NT2/D1 (cell line): Measurements from ENCODE around the gene TMEM52.

Source experiments
- SUZ12 ChIP-seq: IDR thresholded peaks from 2 replicates; pipeline ENCODE4 v1.6.1; 2011; ENCODE audit not compliant: insufficient read length, insufficient read depth; ENCODE audit errors: extremely low read depth
- YY1 ChIP-seq: IDR thresholded peaks from 2 replicates; pipeline ENCODE4 v1.6.1; 2011; ENCODE audit not compliant: insufficient read length, insufficient read depth
- ZNF274 ChIP-seq: IDR thresholded peaks from 2 replicates; pipeline ENCODE4 v1.6.1; 2011; ENCODE audit warnings: mild to moderate bottlenecking, low read depth, low read length

GRCh38 chr1:1911350-1912041 lies 7.6 kb downstream of the TMEM52 start:
- no peak for TF ChIP-seq YY1
- no peak for TF ChIP-seq SUZ12
- no peak for TF ChIP-seq ZNF274
